Activated CD8-positive, alpha-beta memory T cell treated with anti-CD3 and anti-CD28 coated beads, Interleukin-2, amount 50 U/mL, for 48 hours (primary cell): ENCODE measurements around the gene PANK4.
"Not testable (repeated sequence)": the region's sequence is repeated elsewhere in the genome, so short reads cannot be mapped to it uniquely, and the experiment has no call there.

Experiments used
- DNase-seq: peaks from one replicate; pipeline ENCODE4 v3.0.0-alpha.2; 2020

PANK4 gene

GRCh38 chr1:2473198-2473597, 53.2 kb downstream of the PANK4 start:
- no peak for DNase-seq

- no peak for DNase-seq
These were observed 53.7 kb downstream of the PANK4 start for GRCh38 chr1:2472561-2473177.

GRCh38 chr1:2472109-2472508, 54.3 kb downstream of the PANK4 start:
- no peak for DNase-seq

GRCh38 chr1:2471587-2472001, 54.8 kb downstream of the PANK4 start:
- no peak for DNase-seq

- no peak for DNase-seq
These were observed 55.3 kb downstream of the PANK4 start for GRCh38 chr1:2471159-2471471.

GRCh38 chr1:2470290-2471158, 55.9 kb downstream of the PANK4 start:
- no peak for DNase-seq

GRCh38 chr1:2469103-2469940, 57.1 kb downstream of the PANK4 start:
- no peak for DNase-seq

GRCh38 chr1:2468540-2468939, 57.9 kb downstream of the PANK4 start:
- DNase-seq = no peak

- DNase-seq = peak; percentile 78
These were observed 58.3 kb downstream of the PANK4 start for GRCh38 chr1:2468041-2468472.

GRCh38 chr1:2466958-2467554, 59.3 kb downstream of the PANK4 start:
- DNase-seq = peak; percentile 60

GRCh38 chr1:2466270-2466665, 60.1 kb downstream of the PANK4 start:
- no peak for DNase-seq

- no peak for DNase-seq
These were observed 60.8 kb downstream of the PANK4 start for GRCh38 chr1:2465371-2466269.

- no peak for DNase-seq
These were observed 63.0 kb downstream of the PANK4 start for GRCh38 chr1:2463396-2463795.

GRCh38 chr1:2462819-2463218, 63.6 kb downstream of the PANK4 start:
- no peak for DNase-seq

GRCh38 chr1:2460996-2461751, 65.2 kb downstream of the PANK4 start:
- no peak for DNase-seq

GRCh38 chr1:2460203-2460602, 66.2 kb downstream of the PANK4 start:
- no peak for DNase-seq

- DNase-seq = no peak
These were observed 66.6 kb downstream of the PANK4 start for GRCh38 chr1:2459757-2460156.

GRCh38 chr1:2459102-2459753, 67.2 kb downstream of the PANK4 start:
- DNase-seq = not testable (repeated sequence)

GRCh38 chr1:2458687-2459086, 67.7 kb downstream of the PANK4 start:
- no peak for DNase-seq
